ENCODE results near the gene CPXM2.

CPXM2 gene

GRCh38 chr10:123906296-123906695, 14.7 kb upstream of the CPXM2 start:
- DNase-seq (ENCODE audit: low read depth in 3 of 3, low spot score in 1 of 3) = no peak

GRCh38 chr10:123904834-123905409, 13.3 kb upstream of the CPXM2 start:
- no peak for DNase-seq (ENCODE audit: low read depth in 3 of 3, low spot score in 1 of 3)

- no peak for DNase-seq (ENCODE audit: low read depth in 3 of 3, low spot score in 1 of 3)
Measured at GRCh38 chr10:123903621-123904020, 12.0 kb upstream of the CPXM2 start.

- no peak for DNase-seq (ENCODE audit: low read depth in 3 of 3, low spot score in 1 of 3)
Measured at GRCh38 chr10:123901621-123902020, 10.0 kb upstream of the CPXM2 start.

GRCh38 chr10:123897146-123897545, 5.5 kb upstream of the CPXM2 start:
- DNase-seq (ENCODE audit: low read depth in 3 of 3, low spot score in 1 of 3) = no peak

GRCh38 chr10:123896246-123896927, 4.8 kb upstream of the CPXM2 start:
- DNase-seq (ENCODE audit: low read depth in 3 of 3, low spot score in 1 of 3) = no peak

- no peak for DNase-seq (ENCODE audit: low read depth in 3 of 3, low spot score in 1 of 3)
Measured at GRCh38 chr10:123893651-123894050, 2.0 kb upstream of the CPXM2 start.

- DNase-seq (ENCODE audit: low read depth in 3 of 3, low spot score in 1 of 3) = no peak
Measured at GRCh38 chr10:123890756-123891143, 857 bp downstream of the CPXM2 start.

- no peak for DNase-seq (ENCODE audit: low read depth in 3 of 3, low spot score in 1 of 3)
Measured at GRCh38 chr10:123890226-123890625, 1.4 kb downstream of the CPXM2 start.

GRCh38 chr10:123889821-123890220, 1.8 kb downstream of the CPXM2 start:
- no peak for DNase-seq (ENCODE audit: low read depth in 3 of 3, low spot score in 1 of 3)

GRCh38 chr10:123888751-123889150, 2.9 kb downstream of the CPXM2 start:
- DNase-seq (ENCODE audit: low read depth in 3 of 3, low spot score in 1 of 3) = no peak

- no peak for DNase-seq (ENCODE audit: low read depth in 3 of 3, low spot score in 1 of 3)
Measured at GRCh38 chr10:123888256-123888655, 3.4 kb downstream of the CPXM2 start.

GRCh38 chr10:123886292-123886691, 5.3 kb downstream of the CPXM2 start:
- no peak for DNase-seq (ENCODE audit: low read depth in 3 of 3, low spot score in 1 of 3)

- no peak for DNase-seq (ENCODE audit: low read depth in 3 of 3, low spot score in 1 of 3)
Measured at GRCh38 chr10:123885406-123886170, 6.0 kb downstream of the CPXM2 start.

- DNase-seq (ENCODE audit: low read depth in 3 of 3, low spot score in 1 of 3) = no peak
Measured at GRCh38 chr10:123884907-123885381, 6.7 kb downstream of the CPXM2 start.

- DNase-seq (ENCODE audit: low read depth in 3 of 3, low spot score in 1 of 3) = no peak
Measured at GRCh38 chr10:123884351-123884906, 7.2 kb downstream of the CPXM2 start.

- DNase-seq (ENCODE audit: low read depth in 3 of 3, low spot score in 1 of 3) = no peak
Measured at GRCh38 chr10:123883673-123884320, 7.8 kb downstream of the CPXM2 start.

- no peak for DNase-seq (ENCODE audit: low read depth in 3 of 3, low spot score in 1 of 3)
Measured at GRCh38 chr10:123882681-123883445, 8.7 kb downstream of the CPXM2 start.

- DNase-seq (ENCODE audit: low read depth in 3 of 3, low spot score in 1 of 3) = no peak
Measured at GRCh38 chr10:123882177-123882576, 9.4 kb downstream of the CPXM2 start.

GRCh38 chr10:123879606-123880257, 11.9 kb downstream of the CPXM2 start:
- DNase-seq (ENCODE audit: low read depth in 3 of 3, low spot score in 1 of 3) = no peak

All from stimulated activated CD4-positive, alpha-beta T cell treated with anti-CD3 and anti-CD28 coated beads, TNF-alpha, amount 100 ng/mL, for 1 hour (primary cell).